ENCODE results near the gene TMPRSS6.

Gene TMPRSS6

GRCh38 chr22:37063431-37064420 is 45.8 kb downstream of the TMPRSS6 start:
- no peak for DNase-seq

- DNase-seq: no peak
Measured at GRCh38 chr22:37062702-37063381, 46.7 kb downstream of the TMPRSS6 start.

- no peak for DNase-seq
Measured at GRCh38 chr22:37062376-37062675, 47.2 kb downstream of the TMPRSS6 start.

- no peak for DNase-seq
Measured at GRCh38 chr22:37061611-37062375, 47.7 kb downstream of the TMPRSS6 start.

- no peak for DNase-seq
Measured at GRCh38 chr22:37060801-37061610, 48.5 kb downstream of the TMPRSS6 start.

- no peak for DNase-seq
Measured at GRCh38 chr22:37059876-37060449, 49.5 kb downstream of the TMPRSS6 start.

GRCh38 chr22:37058917-37059701 is 50.4 kb downstream of the TMPRSS6 start:
- no peak for DNase-seq

- no peak for DNase-seq
Measured at GRCh38 chr22:37057796-37058510, 51.6 kb downstream of the TMPRSS6 start.

GRCh38 chr22:37057226-37057625 is 52.3 kb downstream of the TMPRSS6 start:
- DNase-seq: no peak

- DNase-seq: no peak
Measured at GRCh38 chr22:37056246-37056645, 53.3 kb downstream of the TMPRSS6 start.

GRCh38 chr22:37054600-37055365 is 54.7 kb downstream of the TMPRSS6 start:
- no peak for DNase-seq

- no peak for DNase-seq
Measured at GRCh38 chr22:37054056-37054395, 55.5 kb downstream of the TMPRSS6 start.

GRCh38 chr22:37053310-37054055 is 56.0 kb downstream of the TMPRSS6 start:
- no peak for DNase-seq

GRCh38 chr22:37052386-37053309 is 56.9 kb downstream of the TMPRSS6 start:
- no peak for DNase-seq

- DNase-seq: peak; percentile 58
Measured at GRCh38 chr22:37051391-37052385, 57.8 kb downstream of the TMPRSS6 start, which contains the start of gene KCTD17. KCTD17 (plus strand) TSS chr22:37051742; CDS start chr22:37051761, 19 bp downstream.

GRCh38 chr22:37050913-37051312 is 58.6 kb downstream of the TMPRSS6 start:
- DNase-seq: no peak

GRCh38 chr22:37049224-37049623 is 60.3 kb downstream of the TMPRSS6 start:
- DNase-seq: no peak
